ENCODE data around the gene CERS1.
A peak's percentile ranks its signal among the peaks of the same experiment; 100 is the strongest.

Gene CERS1

DNA sequence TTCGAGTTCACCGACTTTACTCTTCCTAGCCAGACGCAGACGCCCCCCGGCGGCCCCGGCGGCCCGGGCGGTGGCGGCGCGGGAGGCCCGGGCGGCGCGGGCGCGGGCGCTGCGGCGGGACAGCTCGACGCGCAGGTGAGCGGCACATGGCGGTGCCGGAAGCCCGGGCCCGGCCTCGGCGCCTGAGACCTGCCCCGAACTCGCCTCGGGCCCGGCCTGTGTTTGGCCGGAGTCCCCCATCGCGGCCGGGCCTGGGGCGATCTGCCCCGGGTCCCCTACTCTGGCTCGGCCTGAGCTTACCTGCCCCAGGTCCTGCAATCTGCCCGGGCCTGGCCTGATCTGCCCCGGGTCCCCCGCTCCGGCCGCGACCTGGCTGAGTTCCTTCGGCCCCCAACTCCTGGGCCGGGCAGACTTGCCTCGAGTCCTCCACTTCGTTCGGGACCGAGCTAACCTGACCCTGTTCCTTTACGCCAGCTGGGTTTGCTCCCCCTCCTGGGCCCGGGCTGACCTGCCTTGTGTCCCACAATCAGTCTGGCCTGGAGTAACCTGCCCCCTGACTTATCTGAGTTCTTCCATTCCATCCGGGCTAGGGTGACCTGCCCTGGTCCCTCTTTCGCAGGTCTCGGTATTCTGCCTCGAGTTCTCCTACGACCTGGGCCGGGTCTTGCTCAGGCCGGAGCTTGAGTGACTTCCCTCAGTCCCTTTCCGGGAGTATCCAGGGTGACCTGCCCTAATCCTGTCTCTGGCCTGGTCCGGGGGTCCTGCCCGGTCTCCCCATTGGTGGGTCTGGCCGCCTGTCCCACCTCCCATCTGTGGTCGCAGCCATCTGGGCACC, 63.4 kb downstream of the CERS1 start:
- TF ChIP-seq FOXP2 (optimal IDR thresholded peaks at IDR 0.05; ENCODE audit: borderline replicate concordance, extremely low read depth, extremely low read length, insufficient read depth) (no peak), TAF1 (IDR thresholded peaks at IDR 0.05; ENCODE audit: borderline replicate concordance, insufficient read depth, low read length) (no peak), POLR2AphosphoS5 (IDR thresholded peaks at IDR 0.05; ENCODE audit: low read depth, low read length) (no peak), SIN3A (IDR thresholded peaks at IDR 0.05; ENCODE audit: borderline replicate concordance, insufficient read depth, low read length) (no peak)
- TF ChIP-seq, protein P1, sequence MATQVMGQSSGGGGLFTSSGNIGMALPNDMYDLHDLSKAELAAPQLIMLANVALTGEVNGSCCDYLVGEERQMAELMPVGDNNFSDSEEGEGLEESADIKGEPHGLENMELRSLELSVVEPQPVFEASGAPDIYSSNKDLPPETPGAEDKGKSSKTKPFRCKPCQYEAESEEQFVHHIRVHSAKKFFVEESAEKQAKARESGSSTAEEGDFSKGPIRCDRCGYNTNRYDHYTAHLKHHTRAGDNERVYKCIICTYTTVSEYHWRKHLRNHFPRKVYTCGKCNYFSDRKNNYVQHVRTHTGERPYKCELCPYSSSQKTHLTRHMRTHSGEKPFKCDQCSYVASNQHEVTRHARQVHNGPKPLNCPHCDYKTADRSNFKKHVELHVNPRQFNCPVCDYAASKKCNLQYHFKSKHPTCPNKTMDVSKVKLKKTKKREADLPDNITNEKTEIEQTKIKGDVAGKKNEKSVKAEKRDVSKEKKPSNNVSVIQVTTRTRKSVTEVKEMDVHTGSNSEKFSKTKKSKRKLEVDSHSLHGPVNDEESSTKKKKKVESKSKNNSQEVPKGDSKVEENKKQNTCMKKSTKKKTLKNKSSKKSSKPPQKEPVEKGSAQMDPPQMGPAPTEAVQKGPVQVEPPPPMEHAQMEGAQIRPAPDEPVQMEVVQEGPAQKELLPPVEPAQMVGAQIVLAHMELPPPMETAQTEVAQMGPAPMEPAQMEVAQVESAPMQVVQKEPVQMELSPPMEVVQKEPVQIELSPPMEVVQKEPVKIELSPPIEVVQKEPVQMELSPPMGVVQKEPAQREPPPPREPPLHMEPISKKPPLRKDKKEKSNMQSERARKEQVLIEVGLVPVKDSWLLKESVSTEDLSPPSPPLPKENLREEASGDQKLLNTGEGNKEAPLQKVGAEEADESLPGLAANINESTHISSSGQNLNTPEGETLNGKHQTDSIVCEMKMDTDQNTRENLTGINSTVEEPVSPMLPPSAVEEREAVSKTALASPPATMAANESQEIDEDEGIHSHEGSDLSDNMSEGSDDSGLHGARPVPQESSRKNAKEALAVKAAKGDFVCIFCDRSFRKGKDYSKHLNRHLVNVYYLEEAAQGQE (IDR thresholded peaks at IDR 0.05; ENCODE audit: insufficient read depth in 1 of 2, low read depth in 2 of 2, low read length in 2 of 2) = no peak

GRCh38 chr19:18831524-18832305, 64.2 kb downstream of the CERS1 start, which contains the start of gene UPF1:
Gene UPF1 (plus strand): TSS chr19:18831959. CDS start chr19:18832210, 251 bp downstream.
- TF ChIP-seq TAF1 (IDR thresholded peaks at IDR 0.05; ENCODE audit: borderline replicate concordance, insufficient read depth, low read length) (peak; percentile 89), POLR2AphosphoS5 (IDR thresholded peaks at IDR 0.05; ENCODE audit: low read depth, low read length) (peak; percentile 87), FOXP2 (optimal IDR thresholded peaks at IDR 0.05; ENCODE audit: borderline replicate concordance, extremely low read depth, extremely low read length, insufficient read depth) (no peak), SIN3A (IDR thresholded peaks at IDR 0.05; ENCODE audit: borderline replicate concordance, insufficient read depth, low read length) (0 out of 2 replicates have a peak, but pooled peaks have one; percentile 47)
- TF ChIP-seq, protein P1 (IDR thresholded peaks at IDR 0.05; ENCODE audit: insufficient read depth in 1 of 2, low read depth in 2 of 2, low read length in 2 of 2) = no peak

DNA sequence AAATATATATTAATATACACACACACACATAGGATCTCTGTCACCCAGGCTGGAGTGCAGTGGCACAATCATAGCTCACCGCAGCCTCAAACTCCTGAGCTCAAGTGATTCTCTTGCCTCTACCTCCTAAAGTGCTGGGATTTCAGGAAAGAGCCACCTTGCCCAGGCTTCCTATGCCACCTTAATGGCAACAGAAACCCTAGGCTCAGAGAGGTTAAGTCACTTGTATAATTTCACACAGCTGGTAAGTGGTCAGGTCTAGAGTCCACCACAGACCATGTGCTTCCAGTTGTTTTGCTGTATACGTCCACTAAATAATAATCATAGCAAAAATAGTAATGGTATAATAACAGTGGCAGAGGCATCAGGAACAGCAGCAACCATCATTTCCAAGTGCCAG, 65.5 kb downstream of the CERS1 start:
- TF ChIP-seq SIN3A (IDR thresholded peaks at IDR 0.05; ENCODE audit: borderline replicate concordance, insufficient read depth, low read length) (no peak), POLR2AphosphoS5 (IDR thresholded peaks at IDR 0.05; ENCODE audit: low read depth, low read length) (no peak), TAF1 (IDR thresholded peaks at IDR 0.05; ENCODE audit: borderline replicate concordance, insufficient read depth, low read length) (no peak), FOXP2 (optimal IDR thresholded peaks at IDR 0.05; ENCODE audit: borderline replicate concordance, extremely low read depth, extremely low read length, insufficient read depth) (no peak)
- TF ChIP-seq, protein P1 (IDR thresholded peaks at IDR 0.05; ENCODE audit: insufficient read depth in 1 of 2, low read depth in 2 of 2, low read length in 2 of 2) = no peak

GRCh38 chr19:18828786-18829185, 67.2 kb downstream of the CERS1 start:
- TF ChIP-seq POLR2AphosphoS5 (IDR thresholded peaks at IDR 0.05; ENCODE audit: low read depth, low read length) = no peak
- TF ChIP-seq, protein P1 (IDR thresholded peaks at IDR 0.05; ENCODE audit: insufficient read depth in 1 of 2, low read depth in 2 of 2, low read length in 2 of 2) = no peak
- no peak for TF ChIP-seq TAF1 (IDR thresholded peaks at IDR 0.05; ENCODE audit: borderline replicate concordance, insufficient read depth, low read length)
- no peak for TF ChIP-seq SIN3A (IDR thresholded peaks at IDR 0.05; ENCODE audit: borderline replicate concordance, insufficient read depth, low read length)
- no peak for TF ChIP-seq FOXP2 (optimal IDR thresholded peaks at IDR 0.05; ENCODE audit: borderline replicate concordance, extremely low read depth, extremely low read length, insufficient read depth)

Data from PFSK-1 (cell line).